Measurements from ENCODE around the gene RGS3. TPM values are rescaled to one million over a fixed set of nuclear protein-coding genes. Genes with fewer than 3 reads are reported as not detected.

The RGS3 gene
- total and polyA plus RNA-seq, 2 of the 13 experiments (the other 11 are each of a cell fraction or from before 2014, with no cell fraction given), result 17.1 to 28.8 TPM

DNA sequence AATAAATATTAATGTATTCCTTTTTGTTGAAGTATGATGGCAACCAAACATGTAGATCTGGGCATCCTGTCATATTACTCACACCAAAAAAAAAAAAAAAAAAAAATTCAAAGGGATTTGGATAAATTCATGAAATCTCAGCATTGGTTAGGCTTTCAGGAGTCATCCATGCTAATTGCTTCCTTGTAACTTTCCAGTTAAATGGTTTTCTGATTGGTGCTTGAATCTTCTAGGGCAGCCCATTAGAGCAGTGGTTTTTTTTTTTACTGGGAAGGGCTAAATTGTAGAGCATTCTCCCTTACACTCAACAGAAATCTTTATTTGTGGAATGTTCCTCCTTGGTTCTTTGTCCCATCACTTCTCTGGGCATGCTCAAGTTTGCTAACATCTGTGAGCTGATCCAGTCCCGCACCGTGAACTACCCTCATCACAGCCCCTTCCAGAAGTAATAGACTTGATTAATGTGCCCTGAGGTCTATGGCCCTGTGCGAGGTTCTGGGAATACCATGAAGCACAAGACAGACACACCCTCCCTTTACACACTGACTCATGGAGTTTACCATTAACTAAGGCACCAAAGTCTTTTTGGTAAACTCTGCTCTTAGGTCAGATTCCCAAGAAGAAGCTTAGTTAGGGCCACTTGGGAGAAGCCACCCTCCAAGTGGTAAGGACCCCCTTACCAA, 56.0 kb downstream of the RGS3 start (continued):
- TF ChIP-seq, protein P1, sequence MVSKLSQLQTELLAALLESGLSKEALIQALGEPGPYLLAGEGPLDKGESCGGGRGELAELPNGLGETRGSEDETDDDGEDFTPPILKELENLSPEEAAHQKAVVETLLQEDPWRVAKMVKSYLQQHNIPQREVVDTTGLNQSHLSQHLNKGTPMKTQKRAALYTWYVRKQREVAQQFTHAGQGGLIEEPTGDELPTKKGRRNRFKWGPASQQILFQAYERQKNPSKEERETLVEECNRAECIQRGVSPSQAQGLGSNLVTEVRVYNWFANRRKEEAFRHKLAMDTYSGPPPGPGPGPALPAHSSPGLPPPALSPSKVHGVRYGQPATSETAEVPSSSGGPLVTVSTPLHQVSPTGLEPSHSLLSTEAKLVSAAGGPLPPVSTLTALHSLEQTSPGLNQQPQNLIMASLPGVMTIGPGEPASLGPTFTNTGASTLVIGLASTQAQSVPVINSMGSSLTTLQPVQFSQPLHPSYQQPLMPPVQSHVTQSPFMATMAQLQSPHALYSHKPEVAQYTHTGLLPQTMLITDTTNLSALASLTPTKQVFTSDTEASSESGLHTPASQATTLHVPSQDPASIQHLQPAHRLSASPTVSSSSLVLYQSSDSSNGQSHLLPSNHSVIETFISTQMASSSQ (IDR thresholded peaks at IDR 0.05; ENCODE audit: low read depth), result peak; percentile 50; the same call in 1 of the 2 replicates
- TF ChIP-seq, protein P1 (CRISPR knock-in tag; IDR thresholded peaks at IDR 0.05; ENCODE audit: borderline replicate concordance), result no peak
- TF ChIP-seq SMYD3 (CRISPR knock-in tag; IDR thresholded peaks at IDR 0.05) (no peak), XBP1 (CRISPR knock-in tag; IDR thresholded peaks at IDR 0.05) (no peak), REXO4 (CRISPR knock-in tag; IDR thresholded peaks at IDR 0.05; ENCODE audit: borderline replicate concordance) (no peak), PHF20 (CRISPR knock-in tag; IDR thresholded peaks at IDR 0.05) (no peak), NR2F1 (CRISPR knock-in tag; IDR thresholded peaks at IDR 0.05) (no peak), ZNF3 (CRISPR knock-in tag; IDR thresholded peaks at IDR 0.05) (no peak), ZNF615 (CRISPR knock-in tag; IDR thresholded peaks at IDR 0.05; ENCODE audit: borderline replicate concordance) (no peak)
